Posterior cingulate gyrus (tissue), 11 donors: ENCODE measurements around the gene NPY5R.

Experiments
- DNase-seq, 10 donors: peaks; one replicate each; pipeline versions ENCODE4 v3.0.0 to v3.0.0-alpha.2; 2020 to 2021; ENCODE audit warnings: mixed read lengths in 3 of 10
- intact Hi-C: fragments of 100-400 bp; cut with DNase I; formaldehyde crosslinking; loops from one replicate; pipeline ENCODE4 v1.15.1; 2023

NPY5R gene

GRCh38 chr4:163343604-163344146, at the start of gene NPY5R:
NPY5R (plus strand) TSS chr4:163343892; CDS start chr4:163350274, 6,382 bp downstream.
- intact Hi-C loops: no loop called here
- peak in 4 of 10 donors; percentile 17 to 83 (median 74) for DNase-seq

GRCh38 chr4:163295138-163295537, 48.6 kb upstream of the NPY5R start:
- intact Hi-C loops: no loop called here

GRCh38 chr4:163300445-163300844, 43.2 kb upstream of the NPY5R start:
- no peak for DNase-seq
- intact Hi-C loops: no loop called here

More at GRCh38 chr4:163295138-163295537, 48.6 kb upstream of the NPY5R start:
- no peak for DNase-seq

DNA sequence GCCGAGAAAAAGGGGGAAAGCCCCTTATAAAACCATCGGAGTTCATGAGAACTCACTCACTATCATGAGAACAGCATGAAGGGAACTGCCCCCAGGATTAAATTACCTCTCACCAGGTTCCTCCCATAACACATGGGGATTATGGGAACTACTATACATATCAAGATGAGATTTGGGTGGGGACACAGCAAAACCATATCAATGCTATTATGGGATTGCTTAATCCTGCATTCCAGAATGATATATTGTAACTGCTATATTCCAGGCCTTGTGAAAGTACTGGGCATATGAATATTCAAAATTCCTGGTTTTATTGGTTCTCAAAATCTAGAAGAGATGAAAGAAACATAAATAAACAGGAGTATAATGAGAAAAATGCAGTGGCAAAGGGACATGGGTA, 40.6 kb upstream of the NPY5R start:
- intact Hi-C loops: no loop called here
- no peak for DNase-seq

- no peak for DNase-seq
- intact Hi-C loops: no loop called here
These were observed 34.2 kb upstream of the NPY5R start for GRCh38 chr4:163309466-163309865.

DNA sequence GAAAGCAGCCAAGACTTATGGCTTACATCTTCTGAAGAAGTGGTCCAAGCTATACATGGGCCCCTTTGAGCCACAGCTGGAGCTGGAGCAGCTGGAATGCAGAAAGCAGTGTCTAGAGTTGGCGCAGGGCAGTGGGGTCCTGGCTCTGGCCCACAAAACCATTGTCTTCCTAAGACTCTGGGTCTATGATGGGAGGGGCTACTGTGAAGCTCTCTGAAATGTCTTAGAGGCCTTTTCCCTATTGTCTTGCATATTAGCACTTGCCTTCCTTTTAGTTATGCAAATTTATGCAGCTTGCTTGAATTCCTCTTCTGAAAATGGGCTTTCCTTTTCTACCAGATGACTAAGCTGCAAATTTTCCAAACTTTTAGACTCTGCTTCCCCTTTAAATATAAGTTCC, 26.6 kb upstream of the NPY5R start:
- intact Hi-C loops: no loop called here
- no peak for DNase-seq

DNA sequence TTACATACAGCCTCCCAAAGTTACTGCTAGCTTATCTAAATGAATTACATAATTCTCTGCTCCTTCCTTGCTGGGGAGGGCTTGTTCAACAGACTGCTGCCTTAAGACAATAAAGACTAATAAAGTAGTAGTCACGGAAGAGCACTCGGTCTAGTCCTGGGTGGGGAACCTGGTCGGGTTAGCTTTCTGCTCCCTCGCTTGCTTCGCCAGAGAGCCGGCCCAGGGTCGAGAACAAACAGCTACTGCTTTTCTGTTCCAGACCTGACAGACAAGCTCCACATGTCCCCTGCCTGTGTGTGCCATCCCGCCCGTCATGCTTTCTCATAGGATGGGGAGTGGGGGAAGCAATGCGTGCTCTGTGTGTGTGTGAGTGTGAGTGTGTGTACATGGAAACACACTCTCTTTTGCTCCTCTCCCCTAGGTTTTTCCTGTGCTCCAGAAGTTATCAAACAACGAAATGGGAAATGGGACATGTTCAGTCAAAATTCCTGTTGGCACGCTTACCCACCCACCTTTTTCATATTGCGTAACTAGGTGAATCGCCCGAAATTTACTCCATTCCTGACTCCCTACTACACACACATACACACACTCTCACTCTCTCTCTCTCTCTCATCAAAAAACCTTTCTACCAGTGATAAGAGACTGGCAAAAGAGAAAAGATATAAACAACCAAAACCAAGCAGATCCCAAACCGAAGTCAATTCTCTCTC, 12.6 kb upstream of the NPY5R start:
- DNase-seq: peak in 7 of 10 donors; percentile 9 to 82 (median 18)

GRCh38 chr4:163331629-163332376, 11.9 kb upstream of the NPY5R start:
- DNase-seq: peak in 8 of 10 donors; percentile 19 to 91 (median 31)
- intact Hi-C loops: loop anchor here (1.0 to 10.0 kb wide), 4 partner anchors 165 to 834 kb away; partner anchors contain the start of gene NAF1

More for the DNA sequence above, 12.6 kb upstream of the NPY5R start:
- intact Hi-C loops: loop anchor here (5.0 to 10.0 kb wide), 3 partner anchors 164 to 224 kb away; partner anchors contain the start of gene NAF1

- intact Hi-C loops: loop anchor here (1.0 to 10.0 kb wide), 4 partner anchors 165 to 834 kb away; partner anchors contain the start of gene NAF1
These were observed 10.9 kb upstream of the NPY5R start, which contains the start of gene NPY1R for GRCh38 chr4:163332526-163333406. NPY1R (minus strand) TSS chr4:163332596; CDS start chr4:163326554, 6,042 bp downstream.

GRCh38 chr4:163335384-163335783, 8.3 kb upstream of the NPY5R start:
- intact Hi-C loops: loop anchor here (10.0 kb wide), 1 partner anchor 209 kb away; no protein-coding TSS in a partner anchor
- DNase-seq: no peak

More at GRCh38 chr4:163332526-163333406, 10.9 kb upstream of the NPY5R start, which contains the start of gene NPY1R:
- DNase-seq: peak; percentile 43 to 95 (median 74)

DNA sequence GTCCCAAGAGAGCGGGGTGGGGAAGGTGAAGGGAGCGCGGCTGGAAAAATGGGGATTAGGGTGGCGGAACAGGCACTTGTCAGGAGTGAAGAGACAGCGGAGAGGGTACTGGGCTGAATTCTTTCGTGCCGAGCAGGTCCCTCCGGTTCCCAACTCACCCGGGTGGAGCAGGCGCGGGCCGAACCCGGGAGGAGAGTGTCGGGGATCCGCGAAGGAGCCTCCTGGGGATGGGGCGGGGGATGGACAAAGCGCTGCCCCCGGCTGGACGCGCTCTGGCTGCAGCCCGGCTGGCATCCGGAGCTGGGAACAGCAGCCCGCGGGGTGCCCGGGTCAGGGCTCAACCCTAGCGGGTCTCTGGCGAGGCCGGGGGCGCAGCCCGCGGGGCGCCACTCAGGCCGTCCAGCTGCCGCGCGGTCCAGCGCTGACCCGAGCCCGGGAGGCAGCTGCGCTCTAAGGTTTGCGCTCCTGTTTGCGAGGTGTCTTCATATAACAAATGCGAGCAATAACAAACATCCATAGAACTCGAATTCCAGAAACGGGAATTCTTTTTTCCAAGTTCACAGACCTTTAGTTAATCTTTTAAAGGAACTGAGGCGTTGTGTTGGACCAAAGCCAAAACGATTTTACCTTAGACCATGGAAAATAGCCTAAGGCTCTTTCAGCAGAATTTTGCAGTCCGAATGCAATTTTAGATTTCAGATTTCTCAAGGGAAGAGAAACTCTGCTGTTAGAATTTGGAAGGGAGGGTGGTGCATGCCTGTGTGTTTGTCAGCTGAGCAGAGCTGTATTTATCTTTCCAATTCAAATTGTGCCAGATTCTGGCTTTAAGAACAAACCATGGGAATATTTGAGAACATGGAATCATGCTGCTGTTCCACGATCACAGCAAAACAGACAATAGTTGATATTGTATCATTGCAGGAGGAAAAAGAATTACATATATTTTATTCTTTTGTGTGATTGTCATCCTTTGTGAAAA, 744 bp downstream of the NPY5R start:
- DNase-seq: peak in 7 of 10 donors; percentile 8 to 89 (median 32)
- intact Hi-C loops: no loop called here

DNA sequence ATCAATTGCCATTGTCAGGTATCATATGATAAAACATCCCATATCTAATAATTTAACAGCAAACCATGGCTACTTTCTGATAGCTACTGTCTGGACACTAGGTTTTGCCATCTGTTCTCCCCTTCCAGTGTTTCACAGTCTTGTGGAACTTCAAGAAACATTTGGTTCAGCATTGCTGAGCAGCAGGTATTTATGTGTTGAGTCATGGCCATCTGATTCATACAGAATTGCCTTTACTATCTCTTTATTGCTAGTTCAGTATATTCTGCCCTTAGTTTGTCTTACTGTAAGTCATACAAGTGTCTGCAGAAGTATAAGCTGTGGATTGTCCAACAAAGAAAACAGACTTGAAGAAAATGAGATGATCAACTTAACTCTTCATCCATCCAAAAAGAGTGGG, 7.0 kb downstream of the NPY5R start:
- intact Hi-C loops: no loop called here

GRCh38 chr4:163353054-163353453, 9.4 kb downstream of the NPY5R start:
- intact Hi-C loops: no loop called here

More for the DNA sequence above, 7.0 kb downstream of the NPY5R start:
- DNase-seq: no peak

GRCh38 chr4:163356104-163356503, 12.4 kb downstream of the NPY5R start:
- intact Hi-C loops: no loop called here
- DNase-seq: no peak

More at GRCh38 chr4:163353054-163353453, 9.4 kb downstream of the NPY5R start:
- DNase-seq: no peak

DNA sequence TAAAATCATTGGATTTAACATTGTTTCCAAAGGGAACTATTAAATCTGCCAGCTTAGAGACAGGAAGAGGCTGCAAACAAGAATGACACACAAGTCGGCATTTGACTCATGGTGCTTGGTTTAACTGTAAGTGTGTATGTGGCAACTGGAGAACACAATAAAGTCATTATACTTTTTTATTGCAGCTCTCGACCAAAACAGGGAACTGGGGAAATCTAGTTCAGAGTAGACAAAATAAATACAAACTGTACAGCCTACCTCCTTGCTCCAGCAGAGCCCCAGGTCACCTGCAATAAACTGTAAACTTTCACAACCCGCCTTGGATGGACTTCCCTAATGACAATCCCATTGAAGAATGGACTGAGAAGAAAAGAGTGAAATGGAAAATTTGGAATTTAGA, 24.0 kb downstream of the NPY5R start:
- DNase-seq: no peak
- intact Hi-C loops: no loop called here

DNA sequence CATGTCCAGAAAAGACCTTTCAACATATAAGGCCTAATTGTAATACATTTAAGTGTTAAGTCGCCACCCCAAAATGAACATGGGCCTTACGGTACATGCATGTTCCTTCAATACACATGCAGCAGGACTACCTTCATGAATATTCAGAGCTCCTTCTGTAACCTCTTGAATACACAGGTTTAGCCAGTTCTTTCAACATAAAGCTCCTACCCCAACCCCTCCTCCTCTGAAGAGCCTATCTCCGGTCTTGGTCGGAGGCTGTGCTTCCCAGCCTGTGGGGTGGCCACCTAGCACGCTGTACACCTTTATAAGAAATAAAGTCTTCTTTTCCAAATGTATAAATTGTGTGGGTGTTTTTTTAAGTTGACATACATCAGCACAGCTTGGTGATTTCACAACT, 28.3 kb downstream of the NPY5R start:
- intact Hi-C loops: no loop called here

DNA sequence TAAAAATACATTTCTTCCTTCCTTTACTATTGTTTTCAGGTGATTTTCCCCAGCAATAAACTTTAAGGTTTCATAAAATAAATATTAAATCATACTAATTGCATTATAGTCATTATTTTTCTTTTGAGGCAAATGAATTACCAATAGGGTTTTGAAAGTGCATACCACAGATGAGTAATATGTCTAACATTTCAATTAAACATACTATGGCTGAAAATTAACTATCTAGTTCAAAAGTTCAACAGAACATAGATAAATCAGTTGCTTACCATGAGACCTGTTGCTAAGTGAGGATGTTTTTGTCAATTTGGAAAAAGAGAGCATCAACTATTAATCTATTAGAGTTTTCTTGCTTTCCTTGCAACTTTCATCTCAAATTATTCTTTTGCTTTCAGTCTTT, 35.0 kb downstream of the NPY5R start:
- intact Hi-C loops: no loop called here
- DNase-seq: no peak

More for the DNA sequence above, 28.3 kb downstream of the NPY5R start:
- DNase-seq: no peak

GRCh38 chr4:163380703-163381102, 37.0 kb downstream of the NPY5R start:
- DNase-seq: no peak
- intact Hi-C loops: no loop called here
